IPS DF 6.9 (cell line): ENCODE measurements around the gene IGSF8.
"Not testable (repeated sequence)": the region's sequence is repeated elsewhere in the genome, so short reads cannot be mapped to it uniquely, and the experiment has no call there.

ENCODE experiments used
- DNase-seq: peaks from one replicate; pipeline ENCODE4 v3.0.0-alpha.2; 2013; ENCODE audit warnings: low read depth, low spot score
- H3K27ac ChIP-seq: one replicate; pipeline ENCODE4 v1.5.1; 2013; ENCODE audit warnings: low read length, control low read depth
- H3K27me3 ChIP-seq: 2 replicates; pipeline ENCODE4 v1.6.1; 2013; ENCODE audit warnings: mild to moderate bottlenecking, low read length; ENCODE audit not compliant: control insufficient read depth, insufficient read depth
- H3K36me3 ChIP-seq: 2 replicates; pipeline ENCODE4 v1.6.1; 2013; ENCODE audit warnings: low read length; ENCODE audit not compliant: control insufficient read depth, insufficient read depth
- H3K4me1 ChIP-seq: 2 replicates; pipeline ENCODE4 v1.6.1; 2013; ENCODE audit warnings: low read length; ENCODE audit not compliant: control insufficient read depth, insufficient read depth
- H3K4me3 ChIP-seq: 2 replicates; pipeline ENCODE4 v1.5.1; 2013; ENCODE audit warnings: mild to moderate bottlenecking, low read length
- H3K9me3 ChIP-seq: 2 replicates; pipeline ENCODE4 v1.6.1; 2013; ENCODE audit warnings: low read length, inconsistent platforms; ENCODE audit not compliant: control insufficient read depth, insufficient read depth
- WGBS: extraction: QIAGEN DNeasy Blood & Tissue Kit; methylation state at CpG from one replicate; pipeline ENCODE4 v1.1.7; 2013; ENCODE audit warnings: mixed read lengths, missing lambda C conversion rate; ENCODE audit not compliant: insufficient read length, insufficient coverage; 5-methylcytosine and 5-hydroxymethylcytosine counted together

IGSF8 gene

DNA sequence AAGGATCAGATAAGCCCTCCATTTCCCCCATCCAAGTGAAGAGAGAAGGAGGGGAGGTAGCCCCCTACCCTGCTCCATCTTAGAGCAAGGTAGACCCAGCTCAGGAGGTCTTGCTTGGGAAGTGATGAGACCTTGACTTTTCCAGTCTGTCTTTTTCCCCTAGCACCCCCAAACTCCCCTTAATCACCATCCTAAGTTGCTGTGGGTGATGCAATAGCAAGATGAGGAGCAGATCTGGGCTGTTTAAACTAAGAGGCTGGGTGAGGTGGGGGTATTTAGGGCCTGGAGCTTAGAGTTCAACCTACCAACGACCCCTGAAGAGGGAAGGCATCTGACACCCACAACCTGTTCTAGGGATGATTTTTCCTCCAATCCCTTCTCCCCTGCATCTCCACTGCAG lies 18.9 kb upstream of the IGSF8 start:
- no peaks in the 10 kb centered on the region for H3K27me3 ChIP-seq
- no peak for DNase-seq
- no peak overlapping the region for H3K4me3 ChIP-seq
- H3K27ac ChIP-seq = no peak overlapping the region
- no peaks in the 10 kb centered on the region for H3K36me3 ChIP-seq
- H3K9me3 ChIP-seq = no peaks in the 10 kb centered on the region
- WGBS = no CpG with 5 or more reads among the region's 1 CpG
- H3K4me1 ChIP-seq = peaks cover 13% of the 10 kb centered on the region

DNA sequence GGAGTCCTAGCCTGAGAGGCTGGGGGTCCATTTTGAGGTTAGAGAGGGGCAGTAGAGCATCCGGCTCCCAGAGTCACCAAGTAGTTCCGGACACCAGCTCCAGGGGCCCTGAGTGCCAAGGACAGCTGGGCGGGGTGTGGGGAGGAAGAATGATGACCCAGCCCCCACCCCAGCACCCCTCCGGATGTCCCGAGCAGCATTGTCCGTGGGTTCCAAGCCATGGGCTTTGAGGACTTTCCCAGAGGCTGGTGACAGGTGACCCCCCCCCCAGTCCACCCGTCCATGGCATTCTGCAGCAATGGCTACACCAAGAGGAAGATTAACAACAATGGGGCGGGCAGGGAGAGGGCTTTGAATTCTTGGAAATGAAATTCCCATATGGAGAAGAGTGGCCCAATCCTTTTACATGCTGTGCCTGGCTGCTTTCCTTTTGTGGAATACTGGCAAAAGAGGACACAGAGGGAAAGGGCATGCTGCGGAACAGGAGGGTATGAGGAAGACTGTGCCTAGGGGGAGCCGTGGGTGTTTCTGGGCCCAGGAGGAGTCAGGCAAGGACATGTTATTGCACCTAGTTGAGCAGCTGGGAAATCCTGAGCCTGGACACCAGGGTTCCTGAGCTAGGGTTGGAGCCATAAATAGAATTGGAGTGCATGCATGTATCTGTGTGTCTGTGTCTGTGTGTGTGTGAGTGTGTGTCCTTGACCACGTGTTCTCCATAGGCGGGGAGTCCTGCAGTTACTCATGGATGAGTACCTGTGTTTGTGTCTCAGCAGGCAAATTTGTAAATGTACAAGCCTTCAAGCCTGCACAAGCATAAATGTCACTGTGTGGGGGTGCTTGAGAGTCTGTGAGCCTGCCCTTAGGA lies 18.1 kb upstream of the IGSF8 start:
- Histone ChIP-seq H3K4me3 (no peak overlapping the region), H3K9me3 (no peaks in the 10 kb centered on the region), H3K36me3 (no peaks in the 10 kb centered on the region), H3K4me1 (peaks cover 13% of the 10 kb centered on the region), H3K27ac (no peak overlapping the region), H3K27me3 (no peaks in the 10 kb centered on the region)
- no CpG with 5 or more reads among the region's 12 CpGs for WGBS
- no peak for DNase-seq

- Histone ChIP-seq H3K4me3 (no peak within 1 kb of the TSS), H3K27ac (no peak within 1 kb of the TSS), H3K4me1 (peaks cover 13% of the 10 kb centered on the region), H3K27me3 (no peaks in the 10 kb centered on the region), H3K36me3 (no peaks in the 10 kb centered on the region), H3K9me3 (no peaks in the 10 kb centered on the region)
- no CpG with 5 or more reads among the region's 16 CpGs for WGBS
- no peak for DNase-seq
These were observed 17.3 kb upstream of the IGSF8 start, which contains the start of gene ATP1A2 for GRCh38 chr1:160115545-160116282. TSS of gene ATP1A2 (plus strand) at chr1:160115759. CDS start at chr1:160115862, 103 bp downstream.

- WGBS = no CpG with 5 or more reads among the region's 4 CpGs
- Histone ChIP-seq H3K27ac (no peak overlapping the region), H3K27me3 (no peaks in the 10 kb centered on the region), H3K4me3 (no peak overlapping the region), H3K36me3 (no peaks in the 10 kb centered on the region), H3K9me3 (no peaks in the 10 kb centered on the region), H3K4me1 (peaks cover 14% of the 10 kb centered on the region)
- DNase-seq = no peak
These were observed 15.7 kb upstream of the IGSF8 start for GRCh38 chr1:160114085-160114484.

DNA sequence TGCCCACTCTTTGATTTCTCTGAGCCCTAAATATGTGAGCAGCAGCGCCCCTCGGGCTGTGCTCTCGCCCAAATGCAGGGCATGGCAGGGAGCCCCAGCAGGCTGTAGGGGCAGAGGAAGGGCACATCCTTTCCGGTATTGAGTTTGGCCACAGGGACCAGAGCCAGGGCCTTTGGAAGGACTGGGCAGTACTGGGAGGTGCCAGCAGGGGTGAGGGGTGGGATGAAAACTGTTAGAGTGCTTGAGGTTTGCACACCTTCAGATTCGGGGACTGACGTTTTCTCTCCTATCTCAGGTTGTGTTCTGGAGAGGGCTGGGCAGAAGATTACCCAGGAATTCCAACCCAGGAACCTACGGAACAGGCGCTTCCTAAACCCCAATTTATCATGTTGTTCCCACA lies 15.0 kb upstream of the IGSF8 start:
- no peak for DNase-seq
- Histone ChIP-seq H3K4me3 (no peak overlapping the region), H3K36me3 (no peaks in the 10 kb centered on the region), H3K27ac (no peak overlapping the region), H3K9me3 (no peaks in the 10 kb centered on the region), H3K27me3 (no peaks in the 10 kb centered on the region), H3K4me1 (peaks cover 14% of the 10 kb centered on the region)
- no CpG with 5 or more reads among the region's 8 CpGs for whole genome bisulfite sequencing

- H3K27me3 ChIP-seq = no peaks in the 10 kb centered on the region
- no peak for DNase-seq
- no peaks in the 10 kb centered on the region for H3K9me3 ChIP-seq
- H3K4me1 ChIP-seq = peaks cover 12% of the 10 kb centered on the region
- H3K36me3 ChIP-seq = no peaks in the 10 kb centered on the region
- no peak overlapping the region for H3K4me3 ChIP-seq
- no CpG with 5 or more reads among the region's 12 CpGs for WGBS
- no peak overlapping the region for H3K27ac ChIP-seq
These were observed 13.9 kb upstream of the IGSF8 start for GRCh38 chr1:160112357-160112756.

DNA sequence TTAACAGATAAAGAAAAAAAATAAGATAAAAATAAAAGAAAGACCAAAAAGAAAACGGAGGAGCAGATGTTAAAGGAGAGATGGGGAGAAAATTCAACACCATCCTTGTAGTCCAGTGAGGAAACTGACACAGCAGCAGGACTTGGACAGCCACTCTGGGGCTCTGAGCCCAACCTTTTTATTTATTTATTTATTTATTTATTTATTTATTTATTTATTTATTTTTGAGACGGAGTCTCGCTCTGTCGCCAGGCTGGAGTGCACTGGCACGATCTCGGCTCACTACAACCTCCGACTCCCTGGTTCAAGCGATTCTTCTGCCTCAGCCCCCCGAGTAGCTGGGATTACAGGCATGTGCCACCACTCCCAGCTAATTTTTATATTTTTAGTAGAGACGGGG lies 13.0 kb upstream of the IGSF8 start:
- WGBS = 100% methylated on average over 1 of the region's 10 CpGs
- H3K27ac ChIP-seq, H3K9me3 ChIP-seq, H3K27me3 ChIP-seq, DNase-seq, H3K36me3 ChIP-seq, H3K4me3 ChIP-seq: not testable (repeated sequence)
- peaks cover 12% of the 10 kb centered on the region for H3K4me1 ChIP-seq

DNA sequence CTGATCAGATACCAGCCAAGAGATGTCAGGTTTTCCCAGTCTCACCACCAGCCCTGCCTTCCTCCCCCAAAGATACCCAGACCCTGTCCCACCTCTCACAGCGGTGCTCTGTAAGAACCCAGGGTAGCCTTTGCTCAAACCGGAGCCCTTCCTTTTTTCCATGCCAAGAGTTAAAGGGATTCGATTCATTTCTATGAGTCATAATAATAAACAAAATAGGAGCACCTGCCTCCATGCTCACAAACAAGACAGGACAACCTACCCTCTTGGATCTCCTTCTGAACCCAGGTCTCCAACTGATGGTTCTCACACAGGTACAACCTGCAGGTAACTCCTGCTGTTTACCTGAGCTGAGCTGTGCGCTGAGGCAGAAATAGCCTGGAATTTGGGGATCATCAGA lies 11.3 kb upstream of the IGSF8 start:
- no CpG with 5 or more reads among the region's 4 CpGs for WGBS

GRCh38 chr1:160108888-160109662 lies 10.7 kb upstream of the IGSF8 start:
- Histone ChIP-seq H3K9me3 (no peaks in the 10 kb centered on the region), H3K27ac (no peak overlapping the region), H3K36me3 (no peaks in the 10 kb centered on the region), H3K4me1 (peaks cover 2% of the 10 kb centered on the region), H3K27me3 (no peaks in the 10 kb centered on the region), H3K4me3 (no peak overlapping the region)
- no peak for DNase-seq
- no CpG with 5 or more reads among the region's 6 CpGs for WGBS

More for the DNA sequence above, 11.3 kb upstream of the IGSF8 start:
- Histone ChIP-seq H3K36me3 (no peaks in the 10 kb centered on the region), H3K9me3 (no peaks in the 10 kb centered on the region), H3K27ac (no peak overlapping the region), H3K27me3 (no peaks in the 10 kb centered on the region), H3K4me3 (no peak overlapping the region), H3K4me1 (peaks cover 4% of the 10 kb centered on the region)
- no peak for DNase-seq

- no peaks in the 10 kb centered on the region for H3K27me3 ChIP-seq
- no peaks in the 10 kb centered on the region for H3K9me3 ChIP-seq
- no peak overlapping the region for H3K4me3 ChIP-seq
- no peaks in the 10 kb centered on the region for H3K36me3 ChIP-seq
- H3K27ac ChIP-seq = no peak overlapping the region
- peaks cover 1% of the 10 kb centered on the region for H3K4me1 ChIP-seq
- no CpG with 5 or more reads among the region's 1 CpG for WGBS
- no peak for DNase-seq
These were observed 9.1 kb upstream of the IGSF8 start for GRCh38 chr1:160107512-160107911.
